H1 (cell line): Measurements from ENCODE around the gene GALNT9. TPM values are rescaled to one million over a fixed set of nuclear protein-coding genes. Genes with fewer than 3 reads are reported as not detected.

Source experiments
- CTCF ChIA-PET: fragments of 300-600 bp; sonication (Branson Sonifier 250); formaldehyde crosslinking; loops from one replicate; lab custom pipeline; 2021; ENCODE audit not compliant: partially characterized antibody; lab: Charles Lee
- POLR2A ChIA-PET: fragments of 300-600 bp; sonication (Branson Sonifier 250); formaldehyde crosslinking; loops from one replicate; lab custom pipeline; 2021; ENCODE audit warnings: inconsistent platforms; ENCODE audit not compliant: partially characterized antibody; lab: Charles Lee
- DNase-seq, 2 experiments: peaks; one replicate each; pipeline versions ENCODE4 v3.0.0 to v3.0.0-alpha.2; 2010 to 2022; ENCODE audit warnings: low spot score in 2 of 2, low read depth in 1 of 2, mixed read lengths in 1 of 2
- FAIRE-seq: peaks from 2 replicates; lab custom pipeline; 2011; peaks lifted over from hg19 to GRCh38; lab: Jason Lieb, UNC
- H2AFZ ChIP-seq: 2 replicates; pipeline ENCODE4 v1.8.1; 2012; ENCODE audit warnings: low read length, inconsistent platforms
- H2AK5ac ChIP-seq: 2 replicates; pipeline ENCODE4 v1.6.1; 2013; ENCODE audit warnings: low read depth, low read length
- H2BK120ac ChIP-seq: replicated peaks from 2 replicates; pipeline ENCODE3; 2013; ENCODE audit warnings: low read depth, low read length, inconsistent platforms
- H2BK12ac ChIP-seq: 2 replicates; pipeline ENCODE4 v1.6.1; 2013; ENCODE audit warnings: low read depth, low read length
- H2BK15ac ChIP-seq: 2 replicates; pipeline ENCODE4 v1.6.1; 2013; ENCODE audit warnings: low read length
- H2BK20ac ChIP-seq: 2 replicates; pipeline ENCODE4 v1.6.1; 2013; ENCODE audit warnings: low read length
- H2BK5ac ChIP-seq: 2 replicates; pipeline ENCODE4 v1.6.1; 2013; ENCODE audit warnings: low read depth, low read length
- H3K14ac ChIP-seq: 2 replicates; pipeline ENCODE4 v1.6.1; 2013; ENCODE audit warnings: inconsistent platforms; ENCODE audit not compliant: insufficient read length
- H3K18ac ChIP-seq: 2 replicates; pipeline ENCODE4 v1.6.1; 2013; ENCODE audit warnings: low read length; ENCODE audit errors: extremely low read depth
- H3K23ac ChIP-seq: 2 replicates; pipeline ENCODE4 v1.6.1; 2013; ENCODE audit warnings: inconsistent platforms; ENCODE audit not compliant: insufficient read length
- H3K23me2 ChIP-seq: 2 replicates; pipeline ENCODE4 v1.6.1; 2013; ENCODE audit warnings: low read depth, low read length
- H3K27ac ChIP-seq: 2 replicates; pipeline ENCODE4 v1.6.1; 2011; ENCODE audit warnings: low read depth, low read length, inconsistent platforms
- H3K27me3 ChIP-seq, 4 experiments: replicated peaks in 1 of 4; 1 replicate in 1 of 4; 2 replicates in 3 of 4; pipeline versions ENCODE4 v1.6.1 to v1.8.1; 2011 to 2013; ENCODE audit warnings: low read length in 3 of 4, mild to moderate bottlenecking in 3 of 4, inconsistent platforms in 2 of 4, mixed read lengths in 2 of 4, moderate library complexity in 1 of 4; ENCODE audit not compliant: control insufficient read depth in 3 of 4, insufficient read depth in 3 of 4; ENCODE audit errors: extremely low read depth in 1 of 4
- H3K36me3 ChIP-seq, 4 experiments: 2 replicates each; pipeline versions ENCODE4 v1.6.1 to v1.8.1; 2011 to 2013; ENCODE audit warnings: mild to moderate bottlenecking in 4 of 4, low read length in 3 of 4, moderate library complexity in 2 of 4, control low read depth in 1 of 4, inconsistent platforms in 1 of 4; ENCODE audit not compliant: insufficient read depth in 4 of 4, control insufficient read depth in 2 of 4
- H3K4ac ChIP-seq: replicated peaks from 2 replicates; pipeline ENCODE3; 2013; ENCODE audit warnings: low read length, low read depth, mixed read lengths, inconsistent platforms; ENCODE audit not compliant: insufficient read length
- H3K4me1 ChIP-seq, 4 experiments: replicated peaks in 1 of 4; 1 replicate in 1 of 4; 2 replicates in 3 of 4; pipeline versions ENCODE4 v1.6.1 to v1.8.1; 2011 to 2013; ENCODE audit warnings: low read length in 3 of 4, inconsistent platforms in 2 of 4, mixed read lengths in 1 of 4; ENCODE audit not compliant: insufficient read depth in 4 of 4, control insufficient read depth in 3 of 4
- H3K4me2 ChIP-seq, 2 experiments: 2 replicates each; pipeline versions ENCODE4 v1.6.1 to v1.8.1; 2011 to 2013; ENCODE audit warnings: low read depth in 2 of 2, low read length in 2 of 2, control low read depth in 1 of 2, inconsistent platforms in 1 of 2, mild to moderate bottlenecking in 1 of 2; ENCODE audit not compliant: insufficient read depth in 1 of 2
- H3K4me3 ChIP-seq, 4 experiments: fragments of 200-600, 300-600 bp in 1 of 4; sonication (generic), shearing (Covaris generic), sonication (Bioruptor Twin) in 1 of 4; 2 replicates each; pipeline versions ENCODE4 v1.5.1 to v1.8.1; 2011 to 2016; ENCODE audit warnings: low read length in 4 of 4, low read depth in 3 of 4, control low read depth in 2 of 4, inconsistent platforms in 2 of 4, mild to moderate bottlenecking in 2 of 4, mixed read lengths in 1 of 4, moderate library complexity in 1 of 4; ENCODE audit not compliant: insufficient read depth in 2 of 4; ENCODE audit errors: extremely low read depth in 1 of 4
- H3K56ac ChIP-seq: replicated peaks from 2 replicates; pipeline ENCODE3; 2013; ENCODE audit warnings: low read depth, mild to moderate bottlenecking, mixed read lengths, low read length, inconsistent platforms; ENCODE audit not compliant: insufficient read length
- H3K79me1 ChIP-seq: 2 replicates; pipeline ENCODE4 v1.6.1; 2013; ENCODE audit warnings: low read depth, low read length, control low read depth
- H3K79me2 ChIP-seq, 2 experiments: 2 replicates each; pipeline versions ENCODE4 v1.6.1 to v1.8.1; 2012 to 2013; ENCODE audit warnings: low read length in 2 of 2, mild to moderate bottlenecking in 2 of 2, inconsistent platforms in 1 of 2; ENCODE audit not compliant: insufficient read depth in 2 of 2, control insufficient read depth in 1 of 2
- H3K9ac ChIP-seq, 4 experiments: replicated peaks in 1 of 4; 1 replicate in 1 of 4; 2 replicates in 3 of 4; pipeline versions ENCODE4 v1.6.1 to v1.8.1; 2011 to 2013; ENCODE audit warnings: low read depth in 3 of 4, low read length in 3 of 4, control low read depth in 2 of 4, mild to moderate bottlenecking in 2 of 4, moderate library complexity in 2 of 4, inconsistent platforms in 1 of 4; ENCODE audit errors: extremely low read depth in 1 of 4
- H3K9me3 ChIP-seq, 2 experiments: 2 replicates each; pipeline versions ENCODE4 v1.6.1 to v1.8.1; 2012 to 2013; ENCODE audit warnings: mild to moderate bottlenecking in 2 of 2, moderate library complexity in 2 of 2, control low read depth in 1 of 2, inconsistent platforms in 1 of 2, low read depth in 1 of 2, low read length in 1 of 2, mixed read lengths in 1 of 2; ENCODE audit not compliant: insufficient read depth in 2 of 2
- H4K20me1 ChIP-seq, 2 experiments: replicated peaks in 1 of 2; 2 replicates each; pipeline versions ENCODE3 to v1.8.1; 2011 to 2013; ENCODE audit warnings: inconsistent platforms in 2 of 2, low read length in 2 of 2, mild to moderate bottlenecking in 1 of 2; ENCODE audit not compliant: insufficient read depth in 2 of 2, control insufficient read depth in 1 of 2
- H4K5ac ChIP-seq: 2 replicates; pipeline ENCODE4 v1.6.1; 2013; ENCODE audit warnings: low read length, low read depth, mixed read lengths, inconsistent platforms; ENCODE audit not compliant: insufficient read length
- H4K8ac ChIP-seq: 2 replicates; pipeline ENCODE4 v1.8.0; 2013; ENCODE audit warnings: mild to moderate bottlenecking, moderate library complexity, low read length, inconsistent platforms; ENCODE audit not compliant: insufficient read depth; ENCODE audit errors: extremely low read depth
- H4K91ac ChIP-seq: replicated peaks from 2 replicates; pipeline ENCODE3; 2013; ENCODE audit warnings: low read length, mixed read lengths, inconsistent platforms; ENCODE audit not compliant: insufficient read length
- CEBPB ChIP-seq: IDR thresholded peaks from 2 replicates; pipeline ENCODE4 v1.6.1; 2012; ENCODE audit warnings: low read depth, low read length
- CHD2 ChIP-seq: IDR thresholded peaks from 2 replicates; pipeline ENCODE4 v1.6.1; 2012; ENCODE audit warnings: low read length, improper control_type of control experiment
- CREB1 ChIP-seq: IDR thresholded peaks from 2 replicates; pipeline ENCODE4 v1.6.1; 2012; ENCODE audit warnings: inconsistent platforms
- CTBP2 ChIP-seq: IDR thresholded peaks from 2 replicates; pipeline ENCODE4 v1.7.0; 2011; ENCODE audit warnings: borderline replicate concordance, mild to moderate bottlenecking, moderate library complexity, mixed read lengths, low read length; ENCODE audit not compliant: insufficient read depth, insufficient read length
- KDM1A ChIP-seq: fragments of 200-600, 300-600 bp; sonication (generic); IDR thresholded peaks from 2 replicates; pipeline ENCODE4 v1.7.1; 2016; ENCODE audit warnings: mild to moderate bottlenecking, low read length, borderline replicate concordance
- POLR2A ChIP-seq, 2 experiments: IDR thresholded peaks; 1 replicate in 1 of 2; 2 replicates in 1 of 2; pipeline ENCODE4 v1.6.1; 2011; ENCODE audit warnings: low read depth in 2 of 2, low read length in 2 of 2, mild to moderate bottlenecking in 2 of 2; ENCODE audit errors: control extremely low read depth in 1 of 2
- SRF ChIP-seq: IDR thresholded peaks from 2 replicates; pipeline ENCODE4 v1.6.1; 2011; ENCODE audit warnings: mild to moderate bottlenecking, low read depth, low read length, moderate library complexity
- TCF12 ChIP-seq: IDR thresholded peaks from 2 replicates; pipeline ENCODE4 v1.6.1; 2011; ENCODE audit warnings: low read depth, mild to moderate bottlenecking, low read length
- YY1 ChIP-seq: IDR thresholded peaks from 2 replicates; pipeline ENCODE4 v1.6.1; 2011; ENCODE audit warnings: low read depth, mild to moderate bottlenecking, low read length
- WGBS, 2 experiments: shearing (Covaris generic) in 1 of 2; methylation state at CpG; one replicate each; pipeline versions ENCODE4 v1.1.6 to v1.1.7; 2013 to 2015; ENCODE audit warnings: low lambda C conversion rate in 2 of 2, mixed read lengths in 2 of 2, inconsistent platforms in 1 of 2, low coverage in 1 of 2, missing lambda C conversion rate in 1 of 2; ENCODE audit not compliant: insufficient replicate concordance in 2 of 2, insufficient coverage in 1 of 2, insufficient read length in 1 of 2; ENCODE audit errors: extremely low coverage in 1 of 2, missing lambda C conversion rate in 1 of 2; 5-methylcytosine and 5-hydroxymethylcytosine counted together
- polyA plus RNA-seq, 7 experiments: library from polyadenylated mRNA; depleted of rRNA in 3 of 7; stranded (reverse) in 5 of 7; unstranded in 2 of 7; fragments of >200 nt in 5 of 7; fragments of 200-250 nt in 2 of 7; gene quantifications; 1 replicate in 5 of 7; 2 replicates in 1 of 7; 4 replicates in 1 of 7; pipeline versions ENCODE4 v1.2.1 to v1.2.3, GENCODE V29; 2011 to 2013; ENCODE audit warnings: missing spikeins in 2 of 7, mixed read lengths in 2 of 7
- total RNA-seq: library from RNA; stranded (reverse); fragmentation: NEBNext Ultra II Directional; extraction: Animal tissue kit (Norgen Biotek cat#: 25700); gene quantifications from 2 replicates; pipeline ENCODE4 v1.2.1, GENCODE V29; 2021

Gene GALNT9
- total and polyA plus RNA-seq, 2 of the 8 experiments (the other 6 are each of a cell fraction or from before 2014, with no cell fraction given) = 2.0 to 3.6 TPM

DNA sequence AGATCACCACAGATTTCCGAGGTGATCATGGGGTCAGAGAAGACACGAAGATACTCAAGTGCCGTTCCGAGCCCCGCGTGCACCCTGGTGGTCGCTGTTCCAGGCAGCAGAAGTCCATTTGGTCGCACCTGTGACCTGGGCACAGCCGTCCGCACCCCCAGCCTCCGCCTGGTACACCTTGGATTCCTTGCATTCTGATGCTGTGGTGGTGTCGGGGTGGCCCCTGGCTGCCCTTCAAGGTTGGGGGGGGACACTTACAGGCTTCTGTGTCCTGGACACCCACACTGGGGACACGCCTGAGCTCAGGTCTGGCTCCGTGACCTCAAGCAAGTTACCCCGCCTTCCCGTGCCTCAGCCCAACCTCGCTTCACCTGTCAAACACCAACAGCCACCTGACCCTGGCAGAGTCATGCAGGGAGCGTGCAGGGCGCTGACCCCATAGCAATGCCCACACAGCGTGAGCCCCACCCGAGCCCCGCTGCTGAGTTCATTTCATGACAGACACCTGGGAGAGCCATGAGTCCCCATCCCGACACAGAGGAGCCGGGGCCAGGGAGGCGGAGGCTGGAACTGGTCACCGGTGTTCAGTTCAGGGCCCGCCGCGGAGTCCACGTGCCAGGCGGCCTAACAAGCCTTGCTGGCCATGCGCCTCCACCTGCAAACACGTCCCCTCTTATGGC, 17.9 kb upstream of the GALNT9 start:
- no peak overlapping the region for H3K4ac ChIP-seq
- no peak for TF ChIP-seq CEBPB
- no peak for TF ChIP-seq CTBP2
- no peak for TF ChIP-seq TCF12
- no peak for TF ChIP-seq SRF
- no peak for TF ChIP-seq KDM1A
- no peak for TF ChIP-seq YY1
- no peak for TF ChIP-seq POLR2A (IDR thresholded peaks at IDR 0.05; ENCODE audit: control extremely low read depth in 1 of 2, low read depth in 2 of 2, low read length in 2 of 2)
- TF ChIP-seq CREB1 = no peak
- no peak for TF ChIP-seq CHD2
- TF ChIP-seq, all 59 proteins: peak for 0
- Histone ChIP-seq H3K23ac (no peak overlapping the region), H4K5ac (no peak overlapping the region), H3K4me1 (peaks cover 0 to 2% (median 0%) of the 10 kb centered on the region in 4 experiments; a peak in 3 of 7 replicates), H3K4me3 (no peak overlapping the region), H4K8ac (no peak overlapping the region), H3K9ac (no peak overlapping the region), H4K91ac (no peak overlapping the region), H3K79me2 (no peaks in the 10 kb centered on the region), H3K27ac (no peak overlapping the region), H2AFZ (no peak overlapping the region), H3K9me3 (peaks cover 3 to 4% of the 10 kb centered on the region in 2 experiments; a peak in 1 of 4 replicates), H2BK12ac (no peak overlapping the region), H2BK5ac (no peak overlapping the region), H2BK15ac (no peak overlapping the region), H3K79me1 (no peaks in the 10 kb centered on the region), H2AK5ac (no peak overlapping the region), H3K14ac (no peak overlapping the region), H2BK20ac (no peak overlapping the region), H3K23me2 (peaks cover 12% of the 10 kb centered on the region), H3K36me3 (no peaks in the 10 kb centered on the region), H3K56ac (no peak overlapping the region), H2BK120ac (no peak overlapping the region), H3K4me2 (no peak overlapping the region), H3K18ac (no peak overlapping the region), H3K27me3 (peaks cover 1 to 22% (median 10%) of the 10 kb centered on the region in 4 experiments; a peak in 5 of 7 replicates), H4K20me1 (peaks cover 0 to 13% of the 10 kb centered on the region in 2 experiments)
- POLR2A ChIA-PET = no interaction called here
- WGBS, 2 experiments = 85% methylated on average over 33 of the region's 33 CpGs; no CpG with 5 or more reads in 1 of the 2 experiments
- FAIRE-seq (no peak), DNase-seq (no peak)
- CTCF ChIA-PET = interaction anchor here (0.6 to 2.0 kb wide), 3 partner anchors 13 to 23 kb away, joined by 3 to 5 read pairs (median 3); no protein-coding TSS in a partner anchor
